Ascending aorta (tissue), 2 donors: ENCODE data around the gene C2orf66. TPM values are rescaled to one million over a fixed set of nuclear protein-coding genes. Genes with fewer than 3 reads are reported as not detected.

Source experiments
- DNase-seq, 2 donors: peaks; one replicate each; pipeline ENCODE4 v3.0.0-alpha.2; 2019; ENCODE audit warnings: low spot score in 2 of 2
- H3K27ac ChIP-seq, 2 donors: fragments of 200-600 bp; sonication (generic); one replicate each; pipeline ENCODE4 v1.5.1; 2016 to 2017; ENCODE audit warnings: mild to moderate bottlenecking in 1 of 2
- H3K27me3 ChIP-seq: fragments of 200-600 bp; sonication (generic); one replicate; pipeline ENCODE4 v1.5.1; 2017
- H3K36me3 ChIP-seq, 2 donors: fragments of 200-600 bp; sonication (generic); one replicate each; pipeline ENCODE4 v1.5.1; 2016
- H3K4me1 ChIP-seq, 2 donors: fragments of 200-600 bp; sonication (generic); one replicate each; pipeline ENCODE4 v1.5.1; 2016 to 2017; ENCODE audit warnings: mild to moderate bottlenecking in 1 of 2
- H3K4me3 ChIP-seq, 2 donors: fragments of 200-600 bp; sonication (generic); one replicate each; pipeline ENCODE4 v1.5.1; 2016 to 2017; ENCODE audit warnings: mild to moderate bottlenecking in 1 of 2
- H3K9me3 ChIP-seq, 2 donors: fragments of 200-600 bp; sonication (generic); one replicate each; pipeline ENCODE4 v1.5.1; 2016
- intact Hi-C: fragments of 100-400 bp; cut with DNase I; formaldehyde crosslinking; loops from one replicate; pipeline ENCODE4 v1.15.1; 2023
- total RNA-seq: library from RNA; depleted of rRNA; stranded (reverse); fragments of >200 nt; gene quantifications from one replicate; pipeline ENCODE4 v1.1.0, GENCODE V29; 2016
- TF ChIP-seq, protein P1 (sequence below), 3 experiments: fragments of 200-600 bp in 2 of 3; fragments of 450-650 bp in 1 of 3; sonication (generic) in 2 of 3; IDR thresholded peaks; one replicate each; pipeline ENCODE4 v1.5.1; 2016 to 2019; ENCODE audit warnings: antibody characterized with exemption in 3 of 3, mild to moderate bottlenecking in 1 of 3, moderate library complexity in 1 of 3

C2orf66 gene
- total RNA-seq, 1 donor from 2014 or later = not detected

DNA sequence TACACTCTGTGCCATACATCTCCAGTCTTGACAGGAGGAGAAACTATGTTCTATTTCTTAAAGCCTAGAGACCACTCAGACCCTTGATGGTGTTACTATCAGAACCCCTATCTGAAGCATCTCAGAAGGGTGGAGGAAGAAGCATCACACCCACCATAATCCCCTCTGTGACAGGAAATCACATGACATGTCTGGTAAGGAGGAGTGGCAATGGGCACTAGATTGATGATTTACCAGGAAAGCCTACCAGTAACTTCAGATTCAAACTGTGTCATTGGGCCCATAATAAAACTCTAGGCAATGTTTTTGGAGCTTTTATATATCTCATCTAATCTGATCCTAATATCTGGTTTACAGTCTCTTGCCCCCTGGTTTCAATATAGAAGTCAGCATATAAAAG is 37.1 kb upstream of the C2orf66 start:
- DNase-seq = no peak
- no peaks in the 10 kb centered on the region for H3K27me3 ChIP-seq
- H3K36me3 ChIP-seq = peaks cover 3 to 19% of the 10 kb centered on the region in 2 donors
- H3K4me3 ChIP-seq = no peak overlapping the region
- intact Hi-C loops = no loop called here
- no peaks in the 10 kb centered on the region for H3K4me1 ChIP-seq
- TF ChIP-seq, protein P1, sequence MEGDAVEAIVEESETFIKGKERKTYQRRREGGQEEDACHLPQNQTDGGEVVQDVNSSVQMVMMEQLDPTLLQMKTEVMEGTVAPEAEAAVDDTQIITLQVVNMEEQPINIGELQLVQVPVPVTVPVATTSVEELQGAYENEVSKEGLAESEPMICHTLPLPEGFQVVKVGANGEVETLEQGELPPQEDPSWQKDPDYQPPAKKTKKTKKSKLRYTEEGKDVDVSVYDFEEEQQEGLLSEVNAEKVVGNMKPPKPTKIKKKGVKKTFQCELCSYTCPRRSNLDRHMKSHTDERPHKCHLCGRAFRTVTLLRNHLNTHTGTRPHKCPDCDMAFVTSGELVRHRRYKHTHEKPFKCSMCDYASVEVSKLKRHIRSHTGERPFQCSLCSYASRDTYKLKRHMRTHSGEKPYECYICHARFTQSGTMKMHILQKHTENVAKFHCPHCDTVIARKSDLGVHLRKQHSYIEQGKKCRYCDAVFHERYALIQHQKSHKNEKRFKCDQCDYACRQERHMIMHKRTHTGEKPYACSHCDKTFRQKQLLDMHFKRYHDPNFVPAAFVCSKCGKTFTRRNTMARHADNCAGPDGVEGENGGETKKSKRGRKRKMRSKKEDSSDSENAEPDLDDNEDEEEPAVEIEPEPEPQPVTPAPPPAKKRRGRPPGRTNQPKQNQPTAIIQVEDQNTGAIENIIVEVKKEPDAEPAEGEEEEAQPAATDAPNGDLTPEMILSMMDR (IDR thresholded peaks at IDR 0.05) = no peak
- no peaks in the 10 kb centered on the region for H3K9me3 ChIP-seq
- H3K27ac ChIP-seq = no peak overlapping the region

DNA sequence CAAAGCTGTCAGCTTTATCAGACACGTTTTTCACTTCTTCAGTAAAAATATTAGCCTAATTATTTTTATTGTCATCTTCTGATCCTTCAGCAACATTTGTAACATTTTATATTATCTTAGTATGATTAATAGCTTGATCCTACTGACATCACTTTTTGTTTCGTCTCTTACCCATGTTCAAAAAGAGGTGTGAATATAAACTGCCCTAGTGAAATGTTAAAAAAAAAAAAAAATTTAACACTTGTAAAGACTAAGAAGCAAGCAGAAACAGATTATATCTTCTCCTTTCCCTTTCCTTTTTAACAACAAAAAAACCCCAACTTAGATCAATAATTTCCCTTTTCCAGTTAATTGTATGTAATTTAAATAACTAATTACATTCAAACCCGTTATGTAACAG is 36.2 kb upstream of the C2orf66 start:
- Histone ChIP-seq H3K27me3 (no peaks in the 10 kb centered on the region), H3K9me3 (no peaks in the 10 kb centered on the region), H3K27ac (no peak overlapping the region), H3K4me1 (no peaks in the 10 kb centered on the region), H3K4me3 (no peak overlapping the region), H3K36me3 (peaks cover 4 to 19% of the 10 kb centered on the region in 2 donors)
- intact Hi-C loops = no loop called here
- TF ChIP-seq, protein P1 (IDR thresholded peaks at IDR 0.05) = no peak
- DNase-seq = no peak

DNA sequence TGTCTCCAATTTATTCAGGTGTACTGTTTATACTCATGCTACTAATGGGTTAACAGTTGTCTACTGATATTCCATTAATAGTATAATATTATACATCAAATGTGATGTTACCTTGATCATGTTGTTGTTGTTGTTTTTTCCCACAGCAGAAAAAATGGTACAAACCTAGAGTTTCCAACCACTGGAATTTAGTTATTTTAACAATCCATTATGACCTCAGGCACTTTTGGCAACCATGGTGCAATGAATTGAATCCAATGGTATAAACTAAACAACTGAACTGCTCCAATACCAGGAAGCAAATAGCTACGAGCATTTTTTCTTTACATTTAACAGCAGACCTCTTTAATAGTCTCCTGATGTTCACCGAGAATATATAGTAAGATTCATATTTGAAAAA is 31.0 kb upstream of the C2orf66 start:
- Histone ChIP-seq H3K27ac (no peak overlapping the region), H3K36me3 (peaks cover 4 to 28% of the 10 kb centered on the region in 2 donors), H3K27me3 (no peaks in the 10 kb centered on the region), H3K4me1 (no peaks in the 10 kb centered on the region), H3K9me3 (no peaks in the 10 kb centered on the region), H3K4me3 (no peak overlapping the region)
- DNase-seq = no peak
- intact Hi-C loops = no loop called here
- TF ChIP-seq, protein P1 (IDR thresholded peaks at IDR 0.05) = no peak

DNA sequence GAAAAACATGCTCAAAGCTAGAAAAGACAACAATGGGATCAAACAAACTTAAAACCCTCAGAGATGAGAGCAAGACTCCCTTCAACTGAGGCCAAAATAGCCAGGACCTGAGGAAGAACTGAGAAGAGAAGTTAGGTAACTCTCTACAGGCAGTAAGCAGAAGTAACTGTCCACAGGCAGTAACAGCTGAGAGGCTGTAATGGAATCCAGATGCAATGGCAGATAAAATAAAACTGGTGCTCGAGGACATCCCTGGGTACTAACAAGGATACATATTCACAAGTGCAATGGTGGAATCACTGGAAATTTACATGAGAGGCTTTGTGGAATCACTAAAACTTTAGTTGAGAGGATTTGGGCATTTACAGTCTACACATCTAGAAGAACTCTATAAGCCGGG is 30.4 kb upstream of the C2orf66 start:
- Histone ChIP-seq H3K36me3 (peaks cover 4 to 28% of the 10 kb centered on the region in 2 donors), H3K4me1 (no peaks in the 10 kb centered on the region), H3K27ac (no peak overlapping the region), H3K27me3 (no peaks in the 10 kb centered on the region), H3K4me3 (no peak overlapping the region), H3K9me3 (no peaks in the 10 kb centered on the region)
- intact Hi-C loops = no loop called here
- TF ChIP-seq, protein P1 (IDR thresholded peaks at IDR 0.05) = no peak
- DNase-seq = no peak

DNA sequence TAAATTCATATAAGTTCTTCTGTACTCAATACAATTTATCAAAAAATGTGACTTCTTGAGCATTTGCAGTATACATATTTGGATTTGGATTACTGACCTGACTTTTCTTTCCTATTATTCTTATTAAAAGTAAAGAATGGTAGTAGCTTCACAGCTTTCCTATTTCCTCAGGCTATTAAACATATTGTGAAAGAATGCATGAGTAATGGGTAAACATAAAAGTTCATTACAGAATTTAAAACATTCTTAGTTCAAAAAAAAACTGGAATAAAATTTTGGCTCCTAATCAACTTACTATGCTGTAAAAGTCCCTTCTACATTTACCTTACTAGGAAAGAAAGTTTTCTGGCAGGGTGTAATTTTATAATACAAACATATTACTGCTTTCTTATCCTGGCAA is 27.3 kb upstream of the C2orf66 start:
- DNase-seq = no peak
- Histone ChIP-seq H3K9me3 (no peaks in the 10 kb centered on the region), H3K27ac (no peak overlapping the region), H3K27me3 (no peaks in the 10 kb centered on the region), H3K4me1 (no peaks in the 10 kb centered on the region), H3K36me3 (peaks cover 4 to 8% of the 10 kb centered on the region in 2 donors), H3K4me3 (no peak overlapping the region)
- TF ChIP-seq, protein P1 (IDR thresholded peaks at IDR 0.05) = no peak
- intact Hi-C loops = no loop called here

DNA sequence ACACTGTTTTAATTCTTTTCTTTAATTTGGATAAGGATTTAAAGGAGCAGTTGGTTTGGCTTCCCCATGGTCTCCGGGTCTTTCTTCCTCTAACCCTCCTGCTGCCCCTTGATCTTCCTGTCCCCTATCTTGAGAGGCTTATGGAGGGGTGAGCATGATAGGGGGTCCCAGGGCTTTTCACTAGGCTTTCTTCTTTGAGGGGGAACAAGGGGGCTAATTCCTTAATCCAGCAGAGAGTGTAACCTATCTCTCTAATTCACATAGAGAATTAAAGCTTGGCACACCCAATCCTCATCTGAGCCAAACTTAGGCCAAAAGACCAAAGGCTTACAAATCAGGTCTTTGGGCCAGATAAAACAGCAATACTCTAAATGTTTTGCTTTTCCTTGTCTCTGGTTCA is 21.5 kb upstream of the C2orf66 start:
- Histone ChIP-seq H3K36me3 (no peaks in the 10 kb centered on the region), H3K4me3 (no peak overlapping the region), H3K27ac (no peak overlapping the region), H3K27me3 (no peaks in the 10 kb centered on the region), H3K4me1 (no peaks in the 10 kb centered on the region), H3K9me3 (no peaks in the 10 kb centered on the region)
- TF ChIP-seq, protein P1 (IDR thresholded peaks at IDR 0.05) = no peak
- DNase-seq = no peak
- intact Hi-C loops = no loop called here
